BJ (cell line): ENCODE results near the gene POLR1A. TPM values are rescaled to one million over a fixed set of nuclear protein-coding genes. Genes with fewer than 3 reads are reported as not detected.

ENCODE experiments used
- CTCF ChIA-PET: fragments of 350-600 bp; formaldehyde crosslinking; extraction: SDS; loops from one replicate; lab custom pipeline; 2021; ENCODE audit warnings: antibody characterized with exemption, inconsistent platforms; lab: Yijun Ruan, JAX
- POLR2A ChIA-PET: fragments of 300-600 bp; sonication (Branson Sonifier 250); formaldehyde crosslinking; extraction: SDS; loops from one replicate; lab custom pipeline; 2021; ENCODE audit warnings: antibody characterized with exemption; lab: Charles Lee
- DNase-seq: peaks from one replicate; pipeline ENCODE4 v3.0.0-alpha.2; 2011; ENCODE audit warnings: low read depth
- H3K27me3 ChIP-seq: 2 replicates; pipeline ENCODE4 v1.6.0; 2011; ENCODE audit warnings: low read length; ENCODE audit not compliant: control insufficient read depth, insufficient read depth
- H3K36me3 ChIP-seq: 2 replicates; pipeline ENCODE4 v1.5.1; 2011; ENCODE audit warnings: low read length; ENCODE audit not compliant: control insufficient read depth, insufficient read depth
- H3K4me3 ChIP-seq: 2 replicates; pipeline ENCODE4 v1.5.1; 2011; ENCODE audit warnings: low read depth, mild to moderate bottlenecking, control low read depth, low read length
- polyA plus RNA-seq: library from polyadenylated mRNA; depleted of rRNA; stranded (reverse); fragments of >200 nt; gene quantifications from 2 replicates; pipeline ENCODE4 v1.2.3, GENCODE V29; 2011
- TF ChIP-seq, protein P1 (sequence below): IDR thresholded peaks from 2 replicates; pipeline ENCODE4 v1.5.1; 2011; ENCODE audit warnings: low read depth, mild to moderate bottlenecking, control low read depth, inconsistent platforms, low read length, moderate library complexity; ENCODE audit not compliant: insufficient read depth

POLR1A gene
- polyA plus RNA-seq, 1 experiment, result 8.0 TPM

DNA sequence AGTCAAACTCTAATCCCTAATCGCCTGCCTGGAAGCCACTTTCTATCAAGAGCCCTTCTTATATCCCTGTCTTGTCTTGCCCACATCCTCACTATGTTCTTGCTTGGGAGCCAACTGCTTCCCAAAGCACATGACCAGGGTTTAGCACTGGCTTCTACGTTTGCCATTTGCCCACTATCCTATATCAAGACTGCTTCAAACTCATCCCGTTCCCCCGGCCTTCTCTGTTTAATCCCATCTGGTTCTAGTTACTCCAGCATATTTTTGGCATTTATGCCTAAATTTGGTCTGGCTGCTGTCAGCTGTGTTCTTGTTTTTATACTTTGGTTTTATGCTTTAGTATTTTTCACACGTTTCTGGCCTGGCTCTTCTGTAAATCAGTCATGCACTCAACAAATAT lies 40.2 kb downstream of the POLR1A start:
- peaks cover 6% of the 10 kb centered on the region for H3K36me3 ChIP-seq
- CTCF ChIA-PET, result interaction anchor here (1.0 to 3.2 kb wide), 5 partner anchors 14 to 252 kb away, joined by 3 to 15 read pairs (median 6); no protein-coding TSS in a partner anchor

DNA sequence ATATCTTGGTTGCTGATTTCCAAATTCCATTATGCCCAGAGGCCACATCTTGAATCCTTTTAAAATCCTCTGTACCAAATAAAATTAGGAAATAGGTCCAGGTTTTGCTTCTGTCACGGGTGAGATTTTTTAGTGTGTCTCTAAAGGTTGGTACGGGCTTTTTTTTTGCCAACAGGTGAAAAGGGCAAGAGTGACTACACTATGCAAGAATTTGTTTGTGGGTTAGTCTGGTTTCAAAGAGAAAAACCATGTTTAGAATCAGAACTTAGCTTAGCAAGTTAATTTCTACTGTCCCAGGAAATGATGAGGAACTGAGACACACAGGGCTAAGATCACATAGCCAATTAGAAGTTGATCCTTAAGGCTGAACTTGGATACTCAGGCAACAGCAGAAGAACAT lies 41.7 kb downstream of the POLR1A start:
- TF ChIP-seq, protein P1, sequence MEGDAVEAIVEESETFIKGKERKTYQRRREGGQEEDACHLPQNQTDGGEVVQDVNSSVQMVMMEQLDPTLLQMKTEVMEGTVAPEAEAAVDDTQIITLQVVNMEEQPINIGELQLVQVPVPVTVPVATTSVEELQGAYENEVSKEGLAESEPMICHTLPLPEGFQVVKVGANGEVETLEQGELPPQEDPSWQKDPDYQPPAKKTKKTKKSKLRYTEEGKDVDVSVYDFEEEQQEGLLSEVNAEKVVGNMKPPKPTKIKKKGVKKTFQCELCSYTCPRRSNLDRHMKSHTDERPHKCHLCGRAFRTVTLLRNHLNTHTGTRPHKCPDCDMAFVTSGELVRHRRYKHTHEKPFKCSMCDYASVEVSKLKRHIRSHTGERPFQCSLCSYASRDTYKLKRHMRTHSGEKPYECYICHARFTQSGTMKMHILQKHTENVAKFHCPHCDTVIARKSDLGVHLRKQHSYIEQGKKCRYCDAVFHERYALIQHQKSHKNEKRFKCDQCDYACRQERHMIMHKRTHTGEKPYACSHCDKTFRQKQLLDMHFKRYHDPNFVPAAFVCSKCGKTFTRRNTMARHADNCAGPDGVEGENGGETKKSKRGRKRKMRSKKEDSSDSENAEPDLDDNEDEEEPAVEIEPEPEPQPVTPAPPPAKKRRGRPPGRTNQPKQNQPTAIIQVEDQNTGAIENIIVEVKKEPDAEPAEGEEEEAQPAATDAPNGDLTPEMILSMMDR, result no peak
- peak; percentile 83 for DNase-seq
- CTCF ChIA-PET, result interaction anchor here (0.7 to 0.9 kb wide), 3 partner anchors 27 to 236 kb away, joined by 3 to 4 read pairs (median 3); no protein-coding TSS in a partner anchor
- no peaks in the 10 kb centered on the region for H3K27me3 ChIP-seq
- H3K4me3 ChIP-seq, result no peak overlapping the region
- POLR2A ChIA-PET, result interaction anchor here (0.5 to 0.8 kb wide), 4 partner anchors 67 to 206 kb away, joined by 3 read pairs; partner anchors contain the start of gene ST3GAL5
- H3K36me3 ChIP-seq, result peaks cover 2% of the 10 kb centered on the region; the same call in 1 of the 2 replicates

More for the DNA sequence above, 40.2 kb downstream of the POLR1A start:
- DNase-seq, result peak; percentile 59
- H3K27me3 ChIP-seq, result no peaks in the 10 kb centered on the region
- H3K4me3 ChIP-seq, result no peak overlapping the region
- POLR2A ChIA-PET, result no interaction called here
- TF ChIP-seq, protein P1, result no peak

DNA sequence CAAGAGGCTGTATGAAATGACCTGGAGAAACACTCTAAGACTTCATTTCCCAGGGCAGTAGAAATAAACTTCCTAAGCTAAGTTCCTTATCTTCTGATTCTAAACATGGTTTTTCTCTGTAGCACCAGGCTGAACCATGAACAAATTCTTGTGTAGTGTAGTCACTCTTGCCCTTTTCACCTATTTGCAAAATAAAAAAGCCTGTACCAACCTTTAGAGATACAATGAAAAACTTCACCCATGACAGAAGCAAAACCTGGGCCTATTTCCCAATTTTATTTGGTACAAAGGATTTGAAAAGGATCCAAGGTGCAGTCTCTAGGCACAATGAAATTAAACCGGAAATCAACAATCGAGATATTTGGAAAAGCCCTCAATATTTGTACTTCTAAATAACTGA lies 43.6 kb downstream of the POLR1A start:
- no peak overlapping the region for H3K4me3 ChIP-seq
- H3K36me3 ChIP-seq, result no peaks in the 10 kb centered on the region
- H3K27me3 ChIP-seq, result no peaks in the 10 kb centered on the region
- TF ChIP-seq, protein P1, result no peak
- no peak for DNase-seq
- ChIA-PET CTCF (interaction anchor here (1.4 kb wide), 1 partner anchor 17 kb away, joined by 4 read pairs; no protein-coding TSS in a partner anchor), POLR2A (no interaction called here)

DNA sequence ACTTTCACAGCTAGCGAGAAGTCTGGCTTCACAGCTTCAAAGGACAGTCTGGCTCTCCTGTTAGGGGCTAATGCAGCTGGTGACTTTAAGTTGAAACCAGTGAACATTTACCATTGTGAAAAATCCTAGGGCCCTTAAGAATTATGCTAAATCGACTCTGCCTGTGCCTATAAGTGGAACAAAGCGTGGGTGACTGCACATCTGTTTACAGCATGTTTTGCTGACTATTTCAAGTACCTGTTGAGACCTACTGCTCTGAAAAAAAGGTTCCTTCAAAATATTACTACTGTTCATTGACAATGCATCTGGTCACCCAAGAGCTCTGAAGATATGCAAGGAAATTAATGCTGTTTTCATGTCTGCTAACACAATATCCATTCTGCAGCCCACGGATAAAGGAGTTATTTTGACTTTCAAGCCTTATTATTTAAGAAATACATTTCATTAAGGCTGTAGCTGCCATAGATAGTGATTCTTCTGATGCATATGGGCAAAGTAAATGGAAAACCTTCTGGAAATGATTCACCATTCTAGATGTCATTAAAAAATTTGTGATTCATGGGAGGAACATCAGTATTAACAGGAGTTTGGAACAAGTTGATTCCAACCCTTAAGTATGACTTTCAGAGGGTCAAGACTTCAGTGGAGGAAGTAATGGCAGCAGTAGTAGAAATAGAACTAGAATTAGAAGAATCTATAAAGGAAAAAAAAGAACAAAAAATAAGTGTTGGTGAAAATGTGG lies 48.9 kb downstream of the POLR1A start:
- POLR2A ChIA-PET, result no interaction called here
- CTCF ChIA-PET, result interaction anchor here (1.3 to 1.7 kb wide), 3 partner anchors 11 to 168 kb away, joined by 3 to 7 read pairs (median 4); partner anchors contain the start of gene ST3GAL5
- TF ChIP-seq, protein P1, result no peak
- H3K27me3 ChIP-seq, result no peaks in the 10 kb centered on the region
- DNase-seq, result no peak
- no peak overlapping the region for H3K4me3 ChIP-seq
- H3K36me3 ChIP-seq, result peaks cover 8% of the 10 kb centered on the region

DNA sequence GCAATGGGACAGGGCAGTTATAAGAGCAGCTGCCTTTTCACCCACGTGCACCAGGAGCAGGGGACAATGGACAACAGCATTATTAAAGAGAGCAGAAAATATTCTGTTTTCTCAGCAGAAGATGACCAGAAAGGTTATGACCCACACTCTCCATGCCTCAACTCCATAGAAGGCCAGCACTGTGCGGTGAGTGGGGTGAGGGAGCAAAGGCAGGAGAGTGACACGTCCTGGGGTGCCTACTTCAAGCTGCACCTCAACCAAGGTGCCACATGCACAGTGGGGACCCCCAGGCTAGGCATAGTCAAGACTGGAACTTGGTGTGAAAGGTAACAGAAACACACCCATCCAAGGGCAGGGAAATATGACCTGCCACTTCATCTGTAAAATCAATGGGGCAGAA lies 50.4 kb downstream of the POLR1A start:
- TF ChIP-seq, protein P1, result no peak
- H3K36me3 ChIP-seq, result peaks cover 12% of the 10 kb centered on the region
- H3K4me3 ChIP-seq, result no peak overlapping the region
- no peaks in the 10 kb centered on the region for H3K27me3 ChIP-seq
- POLR2A ChIA-PET, result no interaction called here
- no peak for DNase-seq
- CTCF ChIA-PET, result interaction anchor here (0.9 to 1.7 kb wide), 6 partner anchors 13 to 271 kb away, joined by 3 to 7 read pairs (median 3); partner anchors contain the start of gene ST3GAL5
